Measurements from ENCODE around the gene PKMYT1.

Gene PKMYT1

GRCh38 chr16:2971985-2972784, 8.1 kb downstream of the PKMYT1 start:
- DNase-seq, result no peak

GRCh38 chr16:2971134-2971984, 8.9 kb downstream of the PKMYT1 start:
- DNase-seq, result no peak

- DNase-seq, result peak; percentile 53
These were observed 9.7 kb downstream of the PKMYT1 start for GRCh38 chr16:2970563-2970962.

- DNase-seq, result peak; percentile 96
These were observed 10.4 kb downstream of the PKMYT1 start for GRCh38 chr16:2969545-2970521.

- peak; percentile 98 for DNase-seq
These were observed 11.3 kb downstream of the PKMYT1 start, which contains the start of gene PAQR4 for GRCh38 chr16:2968738-2969544. Gene PAQR4, plus strand, starts transcription at chr16:2969348. Its CDS starts 327 bp downstream, at chr16:2969675.

- DNase-seq, result peak; percentile 94
These were observed 11.9 kb downstream of the PKMYT1 start for GRCh38 chr16:2968368-2968737.

GRCh38 chr16:2967721-2968161, 12.5 kb downstream of the PKMYT1 start:
- no peak for DNase-seq

GRCh38 chr16:2967211-2967631, 13.0 kb downstream of the PKMYT1 start:
- DNase-seq, result no peak

GRCh38 chr16:2966808-2967191, 13.4 kb downstream of the PKMYT1 start:
- no peak for DNase-seq

GRCh38 chr16:2966043-2966807, 14.0 kb downstream of the PKMYT1 start:
- no peak for DNase-seq

- DNase-seq, result peak; percentile 98
These were observed 15.5 kb downstream of the PKMYT1 start for GRCh38 chr16:2964475-2965336.

GRCh38 chr16:2963723-2964474, 16.3 kb downstream of the PKMYT1 start, which contains the start of gene KREMEN2:
Gene KREMEN2, plus strand, starts transcription at chr16:2964275. Its CDS starts 246 bp downstream, at chr16:2964521.
- DNase-seq, result peak; percentile 95

- DNase-seq, result peak; percentile 77
These were observed 17.0 kb downstream of the PKMYT1 start for GRCh38 chr16:2963074-2963722.

GRCh38 chr16:2962334-2963073, 17.7 kb downstream of the PKMYT1 start:
- DNase-seq, result no peak

GRCh38 chr16:2960183-2961010, 19.8 kb downstream of the PKMYT1 start:
- no peak for DNase-seq

GRCh38 chr16:2959206-2959605, 21.0 kb downstream of the PKMYT1 start:
- peak; percentile 86 for DNase-seq

- DNase-seq, result no peak
These were observed 23.7 kb downstream of the PKMYT1 start for GRCh38 chr16:2956579-2956956.

Data from RPMI8226 (cell line).